ENCODE measurements around the gene WDR90. TPM values are rescaled to one million over a fixed set of nuclear protein-coding genes. Genes with fewer than 3 reads are reported as not detected.
A peak's percentile ranks its signal among the peaks of the same experiment; 100 is the strongest.

The WDR90 gene
- total and polyA plus RNA-seq, 2 of the 13 experiments (the other 11 are each of a cell fraction or from before 2014, with no cell fraction given) = 14.9 to 28.9 TPM

- no peaks in the 10 kb centered on the region for H4K20me1 ChIP-seq (ENCODE audit: insufficient read depth, low read length)
- H3K4me1 ChIP-seq (ENCODE audit: insufficient read depth, low read length) = peaks cover 13% of the 10 kb centered on the region
- H3K9ac ChIP-seq (ENCODE audit: insufficient read depth, low read depth, low read length) = no peak overlapping the region
- ChIA-PET CTCF (ENCODE audit: low intra/inter-chr PET ratio, low total read pairs) (no interaction called here), POLR2A (no interaction called here)
- no peak for TF ChIP-seq ZBTB25 (CRISPR knock-in tag; IDR thresholded peaks at IDR 0.05)
- TF ChIP-seq SIX4 (CRISPR knock-in tag; IDR thresholded peaks at IDR 0.05) = no peak
- TF ChIP-seq ZNF724P (CRISPR knock-in tag; IDR thresholded peaks at IDR 0.05; ENCODE audit: borderline replicate concordance) = no peak
- no peak for TF ChIP-seq PLRG1 (conservative IDR thresholded peaks at IDR 0.05)
- no peak for TF ChIP-seq HDAC1 (CRISPR knock-in tag; IDR thresholded peaks at IDR 0.05)
- TF ChIP-seq DZIP1 (CRISPR knock-in tag; IDR thresholded peaks at IDR 0.05) = no peak
- TF ChIP-seq ZNF263 (CRISPR knock-in tag; IDR thresholded peaks at IDR 0.05) = peak; percentile 68; the same call in 1 of the 2 replicates
- TF ChIP-seq HBP1 (CRISPR knock-in tag; IDR thresholded peaks at IDR 0.05; ENCODE audit: low read depth) = no peak
- TF ChIP-seq FOXP1 (IDR thresholded peaks at IDR 0.05) = no peak
- TF ChIP-seq FOXP1 (CRISPR knock-in tag; IDR thresholded peaks at IDR 0.05) = no peak
- no peak for ATAC-seq
- in situ Hi-C loops (cut with HindIII; ENCODE audit: extremely low pct_ligation_motif_present, low pct_unique_long_range_greater_than_20kb) = no loop called here
- 0% methylated on average over 4 of the region's 4 CpGs for WGBS (ENCODE audit: low lambda C conversion rate)
- H3K4me3 ChIP-seq (replicated peaks in 1 of 3; ENCODE audit: insufficient read depth in 1 of 3, low read depth in 2 of 3, low read length in 3 of 3) = no peak overlapping the region
- H3K79me2 ChIP-seq (ENCODE audit: insufficient read depth, low read length) = no peaks in the 10 kb centered on the region
- no peaks in the 10 kb centered on the region for H3K9me3 ChIP-seq (ENCODE audit: low read length)
- no peaks in the 10 kb centered on the region for H3K36me3 ChIP-seq (replicated peaks in 1 of 2; ENCODE audit: control insufficient read depth in 1 of 2, insufficient read depth in 2 of 2, low read length in 2 of 2)
- DNase-seq (ENCODE audit: low spot score) = no peak
- H3K4me2 ChIP-seq (ENCODE audit: low read depth, low read length) = no peak overlapping the region
- no peak for FAIRE-seq
- H3K27me3 ChIP-seq (ENCODE audit: control insufficient read depth in 1 of 2, insufficient read depth in 2 of 2, low read length in 2 of 2) = peaks cover 14 to 61% of the 10 kb centered on the region in 2 experiments; a peak in 4 of 5 replicates
- intact Hi-C loops (cut with micrococcal nuclease; ENCODE audit: unreplicated experiment) = no loop called here
- no peak overlapping the region for H2AFZ ChIP-seq (ENCODE audit: low read length)
- BruUV-seq (replicated peaks) = no TSS peak
- no peak overlapping the region for H3K27ac ChIP-seq (ENCODE audit: extremely low read length, insufficient read depth, low read length)
These were observed 59.8 kb downstream of the WDR90 start for GRCh38 chr16:708959-709358.
